ENCODE measurements around the gene COQ8A. TPM values are rescaled to one million over a fixed set of nuclear protein-coding genes. Genes with fewer than 3 reads are reported as not detected.

The COQ8A gene
- polyA plus RNA-seq, 2 of the 4 experiments (the other 2 are of a cell fraction) = 10.8 to 12.4 TPM

GRCh38 chr1:227010645-227011044 lies 70.6 kb downstream of the COQ8A start:
- CTCF ChIA-PET = no interaction called here
- no peaks in the 10 kb centered on the region for H3K9me3 ChIP-seq
- POLR2A ChIA-PET = no interaction called here
- no peaks in the 10 kb centered on the region for H3K4me1 ChIP-seq
- no peak overlapping the region for H3K4me2 ChIP-seq
- no peak for FAIRE-seq
- TF ChIP-seq MAFK (IDR thresholded peaks at IDR 0.05; ENCODE audit: partially characterized antibody) (peak; percentile 9), HES2 (IDR thresholded peaks at IDR 0.05) (no peak), MAZ (IDR thresholded peaks at IDR 0.05; ENCODE audit: borderline replicate concordance, low read depth, low read length) (no peak), HOXB5 (CRISPR knock-in tag; IDR thresholded peaks at IDR 0.05) (no peak)
- H3K4me3 ChIP-seq = no peak overlapping the region
- DNase-seq (ENCODE audit: low read depth in 1 of 2, low spot score in 1 of 2) = no peak
- no peak for ATAC-seq
- no peak overlapping the region for H3K27ac ChIP-seq
- WGBS (ENCODE audit: missing lambda C conversion rate) = 96% methylated on average over 5 of the region's 5 CpGs

- TF ChIP-seq HDAC2 (IDR thresholded peaks at IDR 0.05) (no peak), BCL3 (IDR thresholded peaks at IDR 0.05) (no peak), SMC3 (IDR thresholded peaks at IDR 0.05) (no peak), TP53 (CRISPR knock-in tag; IDR thresholded peaks at IDR 0.05) (no peak), EP300 (IDR thresholded peaks at IDR 0.05) (no peak), HOXA7 (CRISPR knock-in tag; IDR thresholded peaks at IDR 0.05) (no peak), EHF (CRISPR knock-in tag; IDR thresholded peaks at IDR 0.05) (no peak), KDM5A (IDR thresholded peaks at IDR 0.05) (no peak), HOXB13 (CRISPR knock-in tag; IDR thresholded peaks at IDR 0.05; ENCODE audit: low read depth) (no peak), ZSCAN20 (CRISPR knock-in tag; IDR thresholded peaks at IDR 0.05) (no peak), CBX2 (IDR thresholded peaks at IDR 0.05; ENCODE audit: borderline replicate concordance, low read depth) (no peak), ELK1 (IDR thresholded peaks at IDR 0.05; ENCODE audit: low read depth, low read length) (no peak), RNF2 (IDR thresholded peaks at IDR 0.05; ENCODE audit: borderline replicate concordance, low read depth) (no peak), CHD2 (IDR thresholded peaks at IDR 0.05; ENCODE audit: low read length, partially characterized antibody) (no peak), E2F6 (IDR thresholded peaks at IDR 0.05; ENCODE audit: borderline replicate concordance, low read depth) (no peak), PHF8 (IDR thresholded peaks at IDR 0.05; ENCODE audit: borderline replicate concordance, low read depth) (no peak), ESRRA (IDR thresholded peaks at IDR 0.05; ENCODE audit: borderline replicate concordance, low read length) (no peak), EHMT2 (IDR thresholded peaks at IDR 0.05; ENCODE audit: low read depth) (no peak), ZC3H11A (IDR thresholded peaks at IDR 0.05) (no peak)
- no peak overlapping the region for H3K4me3 ChIP-seq
- FAIRE-seq (no peak), DNase-seq (ENCODE audit: low read depth in 1 of 2, low spot score in 1 of 2) (no peak), ATAC-seq (no peak)
- WGBS (ENCODE audit: missing lambda C conversion rate) = 80% methylated on average over 3 of the region's 3 CpGs
- CTCF ChIA-PET = no interaction called here
- POLR2A ChIA-PET = no interaction called here
- no peak overlapping the region for H3K4me2 ChIP-seq
- no peak overlapping the region for H3K27ac ChIP-seq
- no peaks in the 10 kb centered on the region for H3K9me3 ChIP-seq
- no peaks in the 10 kb centered on the region for H3K4me1 ChIP-seq
These were observed 76.9 kb downstream of the COQ8A start for GRCh38 chr1:227016990-227017389.

- FAIRE-seq = no peak
- no peak for ATAC-seq
- H3K4me2 ChIP-seq = no peak overlapping the region
- no peak for DNase-seq (ENCODE audit: low read depth in 1 of 2, low spot score in 1 of 2)
- no peaks in the 10 kb centered on the region for H3K4me1 ChIP-seq
- ChIA-PET CTCF (no interaction called here), POLR2A (no interaction called here)
- no peak overlapping the region for H3K27ac ChIP-seq
- H3K4me3 ChIP-seq = no peak overlapping the region
- 85% methylated on average over 3 of the region's 3 CpGs for WGBS (ENCODE audit: missing lambda C conversion rate)
- H3K9me3 ChIP-seq = no peaks in the 10 kb centered on the region
- TF ChIP-seq FOSL2 (IDR thresholded peaks at IDR 0.05) = no peak
- TF ChIP-seq FOSL2 (CRISPR knock-in tag; IDR thresholded peaks at IDR 0.05) = no peak
- no peak for TF ChIP-seq POLR2A (IDR thresholded peaks at IDR 0.05; ENCODE audit: low read length)
- no peak for TF ChIP-seq NFE2L2 (conservative IDR thresholded peaks at IDR 0.05; ENCODE audit: low read length)
- no peak for TF ChIP-seq NR3C1 (IDR thresholded peaks at IDR 0.05)
- no peak for TF ChIP-seq CHD2 (IDR thresholded peaks at IDR 0.05; ENCODE audit: low read length, partially characterized antibody)
- no peak for TF ChIP-seq RCOR1 (IDR thresholded peaks at IDR 0.05; ENCODE audit: low read depth, low read length)
- no peak for TF ChIP-seq ZNF302 (CRISPR knock-in tag; IDR thresholded peaks at IDR 0.05)
These were observed 92.3 kb downstream of the COQ8A start for GRCh38 chr1:227032396-227032795.

Measured in A549 (cell line).